Coronary artery (tissue), 2 donors: ENCODE measurements around the gene TOMM5.

Experiments used
- DNase-seq: peaks from one replicate; pipeline ENCODE4 v3.0.0-alpha.2; 2017; ENCODE audit warnings: low spot score
- H3K27ac ChIP-seq, 2 donors: fragments of 200-600 bp; sonication (generic); one replicate each; pipeline ENCODE4 v1.5.1; 2016 to 2019
- H3K4me3 ChIP-seq: fragments of 200-600 bp; sonication (generic); 2 replicates; pipeline ENCODE4 v1.5.1; 2016; ENCODE audit warnings: mild to moderate bottlenecking, moderate library complexity
- TF ChIP-seq, protein P1 (sequence below): fragments of 200-600 bp; sonication (generic); IDR thresholded peaks from one replicate; pipeline ENCODE4 v1.5.1; 2019; ENCODE audit warnings: antibody characterized with exemption

Gene TOMM5

DNA sequence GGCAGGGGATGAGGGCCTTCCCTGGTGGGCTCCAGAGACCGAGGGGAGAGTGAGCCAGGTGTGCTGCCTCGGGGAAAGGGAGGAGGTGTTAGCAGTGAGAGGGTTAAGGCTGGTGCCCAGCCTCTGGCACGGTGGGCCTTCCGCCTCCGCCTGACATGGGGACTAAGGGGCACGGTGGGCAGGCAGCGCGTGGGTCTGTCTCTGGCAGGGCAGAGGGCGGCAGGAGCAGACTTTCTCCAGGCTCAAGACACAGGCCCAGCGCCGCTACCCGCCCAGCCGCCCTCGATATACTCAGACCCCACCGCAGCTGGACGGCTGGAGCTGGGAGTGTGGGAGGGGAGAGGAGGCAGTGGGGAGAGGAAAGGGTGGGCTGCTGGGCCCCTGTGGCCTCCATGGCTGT lies 43.4 kb upstream of the TOMM5 start:
- DNase-seq = no peak
- H3K4me3 ChIP-seq = no peak overlapping the region
- H3K27ac ChIP-seq = no peak overlapping the region
- TF ChIP-seq, protein P1, sequence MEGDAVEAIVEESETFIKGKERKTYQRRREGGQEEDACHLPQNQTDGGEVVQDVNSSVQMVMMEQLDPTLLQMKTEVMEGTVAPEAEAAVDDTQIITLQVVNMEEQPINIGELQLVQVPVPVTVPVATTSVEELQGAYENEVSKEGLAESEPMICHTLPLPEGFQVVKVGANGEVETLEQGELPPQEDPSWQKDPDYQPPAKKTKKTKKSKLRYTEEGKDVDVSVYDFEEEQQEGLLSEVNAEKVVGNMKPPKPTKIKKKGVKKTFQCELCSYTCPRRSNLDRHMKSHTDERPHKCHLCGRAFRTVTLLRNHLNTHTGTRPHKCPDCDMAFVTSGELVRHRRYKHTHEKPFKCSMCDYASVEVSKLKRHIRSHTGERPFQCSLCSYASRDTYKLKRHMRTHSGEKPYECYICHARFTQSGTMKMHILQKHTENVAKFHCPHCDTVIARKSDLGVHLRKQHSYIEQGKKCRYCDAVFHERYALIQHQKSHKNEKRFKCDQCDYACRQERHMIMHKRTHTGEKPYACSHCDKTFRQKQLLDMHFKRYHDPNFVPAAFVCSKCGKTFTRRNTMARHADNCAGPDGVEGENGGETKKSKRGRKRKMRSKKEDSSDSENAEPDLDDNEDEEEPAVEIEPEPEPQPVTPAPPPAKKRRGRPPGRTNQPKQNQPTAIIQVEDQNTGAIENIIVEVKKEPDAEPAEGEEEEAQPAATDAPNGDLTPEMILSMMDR = no peak

DNA sequence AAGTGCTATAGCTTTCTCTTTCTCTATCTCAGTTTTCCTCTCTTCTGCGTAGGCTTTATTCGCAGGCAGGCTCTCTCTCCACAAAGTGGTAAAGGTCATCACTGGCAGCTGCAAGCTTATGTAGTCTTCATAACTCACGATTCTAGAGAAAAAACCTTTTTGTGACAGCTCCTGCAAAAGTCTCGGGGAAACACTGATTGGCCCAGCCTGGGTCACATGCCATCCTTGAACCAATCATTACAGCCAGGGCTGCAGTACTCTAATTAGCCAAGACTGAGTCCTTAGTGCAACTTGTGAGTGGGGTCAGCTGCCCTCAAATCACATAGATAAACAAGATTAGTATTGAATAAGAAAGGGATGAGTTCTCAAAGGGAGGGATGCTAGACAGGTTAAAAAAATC lies 40.1 kb upstream of the TOMM5 start:
- DNase-seq = no peak
- TF ChIP-seq, protein P1 = no peak
- H3K4me3 ChIP-seq = no peak overlapping the region
- H3K27ac ChIP-seq = no peak overlapping the region

DNA sequence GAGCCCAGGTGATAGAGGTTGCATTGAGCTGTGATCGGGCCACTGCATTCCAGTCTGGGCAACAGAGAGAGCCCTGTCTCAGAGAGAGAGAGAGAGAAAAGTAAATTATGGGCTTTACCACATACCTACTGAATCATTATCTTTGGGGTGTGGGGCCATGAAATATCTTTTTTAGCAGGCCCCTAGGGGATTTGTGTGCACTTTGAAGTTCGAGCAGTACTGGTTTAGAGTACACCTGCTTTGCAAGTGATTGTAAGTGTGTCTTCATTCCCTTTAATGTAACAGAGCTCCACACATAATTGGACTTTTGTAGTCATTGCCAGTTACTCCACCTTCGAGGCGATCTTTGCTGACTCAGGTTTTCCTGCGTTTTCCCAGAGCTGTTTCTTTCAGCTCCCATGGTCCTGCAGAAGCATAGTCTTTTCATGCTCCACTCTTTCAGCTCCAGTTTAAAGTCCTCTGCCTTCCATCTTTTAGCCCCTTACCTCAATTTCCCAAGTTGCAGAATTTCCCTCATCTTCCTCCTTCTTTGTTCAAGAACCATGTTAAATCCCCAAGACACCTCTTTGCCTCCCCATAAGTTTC lies 34.4 kb upstream of the TOMM5 start:
- Histone ChIP-seq H3K4me3 (no peak overlapping the region), H3K27ac (no peak overlapping the region)
- no peak for DNase-seq
- TF ChIP-seq, protein P1 = no peak

DNA sequence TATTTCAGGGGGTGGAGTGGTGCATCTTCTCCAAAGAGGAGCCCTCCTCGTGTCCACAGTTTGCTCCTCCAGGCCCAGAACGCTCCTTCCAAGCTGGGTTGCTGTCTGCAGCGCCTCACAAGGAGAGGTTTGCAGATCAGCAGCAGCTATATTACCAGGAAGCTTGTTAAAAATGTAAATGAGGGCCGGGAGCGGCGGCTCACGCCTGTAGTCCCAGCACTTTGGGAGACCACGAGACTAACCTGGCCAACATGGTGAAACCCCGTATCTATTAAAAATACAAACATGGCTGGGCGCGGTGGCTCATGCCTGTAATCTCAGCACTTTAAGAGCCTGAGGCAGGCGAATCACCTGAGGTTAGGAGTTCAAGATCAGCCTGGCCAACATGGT lies 33.4 kb upstream of the TOMM5 start:
- Histone ChIP-seq H3K4me3 (no peak overlapping the region), H3K27ac (no peak overlapping the region)
- TF ChIP-seq, protein P1 = no peak
- no peak for DNase-seq

DNA sequence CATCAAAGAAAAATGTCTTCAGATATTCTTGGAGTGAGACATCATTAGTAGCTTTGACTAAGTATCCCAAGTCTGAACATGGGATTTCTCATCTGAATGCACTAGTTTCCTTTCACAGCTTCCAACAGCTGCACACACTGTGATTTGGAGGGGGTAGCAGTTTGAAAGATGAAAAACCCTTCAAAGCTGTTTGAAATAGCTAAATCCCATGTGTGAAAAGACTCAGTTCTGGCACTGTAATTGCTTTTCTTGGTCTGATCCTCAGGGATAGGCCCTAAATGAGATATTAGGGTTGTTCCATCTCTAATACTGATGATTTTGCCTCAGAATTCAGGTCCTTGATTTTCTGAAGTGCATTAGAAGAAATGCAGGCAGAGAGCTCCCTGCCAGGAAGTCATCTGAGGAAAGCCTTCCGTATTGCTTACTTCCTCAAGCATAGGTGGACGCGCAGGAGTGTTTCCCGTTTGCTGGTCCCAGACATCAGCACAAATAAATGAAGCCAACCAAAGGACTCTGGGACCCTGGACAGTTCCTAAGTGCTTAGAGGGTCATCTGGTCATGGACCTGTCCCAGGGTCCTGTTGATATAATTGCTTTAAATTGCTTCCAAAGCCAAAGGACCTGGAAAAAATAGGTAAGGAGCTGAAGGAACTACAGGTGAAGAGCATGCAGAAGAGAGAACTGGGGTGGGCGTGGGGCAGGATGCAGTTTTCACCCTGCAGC lies 32.8 kb upstream of the TOMM5 start:
- no peak for DNase-seq
- TF ChIP-seq, protein P1 = no peak
- no peak overlapping the region for H3K4me3 ChIP-seq
- no peak overlapping the region for H3K27ac ChIP-seq

DNA sequence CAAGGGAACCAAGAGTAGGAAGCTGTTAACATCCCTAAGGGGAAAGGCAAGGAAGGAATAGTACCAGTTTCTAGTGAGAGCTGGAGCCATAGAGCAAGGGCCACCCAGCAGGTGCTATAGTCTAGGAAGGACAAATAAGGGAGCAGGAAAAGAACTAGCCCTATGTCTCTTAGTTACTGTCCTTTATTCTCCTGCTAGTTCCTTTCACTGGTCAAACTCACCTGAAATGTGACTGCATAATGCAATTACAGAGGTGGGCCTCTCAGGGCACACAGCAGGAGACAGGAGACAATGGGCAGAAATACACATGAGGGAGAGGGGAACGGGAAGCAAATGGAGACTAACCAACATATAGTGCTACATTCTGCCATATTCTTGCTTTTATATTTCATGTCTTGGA lies 31.7 kb upstream of the TOMM5 start:
- no peak for DNase-seq
- TF ChIP-seq, protein P1 = no peak
- Histone ChIP-seq H3K4me3 (no peak overlapping the region), H3K27ac (no peak overlapping the region)

DNA sequence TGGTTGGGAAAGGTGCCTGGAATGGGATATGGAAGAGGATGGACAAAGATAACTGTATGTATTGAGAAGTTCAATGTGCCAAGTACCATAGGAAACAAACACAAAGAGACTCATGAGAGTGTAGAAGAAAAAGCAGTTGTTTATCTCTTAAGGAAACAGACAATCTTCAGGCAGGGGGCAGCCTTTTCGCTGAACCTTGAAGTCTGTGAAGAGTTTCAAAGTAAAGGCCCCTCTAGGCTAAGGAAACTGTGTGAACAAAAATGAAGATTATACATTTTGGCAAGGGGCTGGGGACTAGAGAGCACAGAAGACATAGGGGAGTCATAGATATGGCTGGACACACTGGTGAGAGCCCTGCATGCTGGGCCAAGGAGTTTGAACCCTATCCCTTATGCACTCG lies 30.9 kb upstream of the TOMM5 start:
- no peak overlapping the region for H3K27ac ChIP-seq
- TF ChIP-seq, protein P1 = no peak
- no peak for DNase-seq
- no peak overlapping the region for H3K4me3 ChIP-seq
